MM.1S (cell line): Measurements from ENCODE around the gene STK32A.

Source experiments
- DNase-seq: peaks from one replicate; pipeline ENCODE4 v3.0.0-alpha.2; 2015
- H2AFZ ChIP-seq: fragments of 300-600 bp; sonication (generic); 2 replicates; pipeline ENCODE4 v1.6.0; 2016; ENCODE audit warnings: antibody characterized with exemption, low read length
- H3F3A ChIP-seq: fragments of 300-600 bp; sonication (generic); 2 replicates; pipeline ENCODE4 v1.6.1; 2016; ENCODE audit warnings: mild to moderate bottlenecking, antibody characterized with exemption, low read length, moderate library complexity, mixed read lengths; ENCODE audit not compliant: insufficient read depth
- H3K27ac ChIP-seq: fragments of 300-600 bp; sonication (generic); 2 replicates; pipeline ENCODE4 v1.5.1; 2016; ENCODE audit warnings: mild to moderate bottlenecking, low read length
- H3K27me3 ChIP-seq: fragments of 300-600 bp; sonication (generic); replicated peaks from 2 replicates; pipeline ENCODE4 v1.6.0; 2016; ENCODE audit warnings: low read length; ENCODE audit not compliant: insufficient read depth
- H3K36me3 ChIP-seq: fragments of 300-600 bp; sonication (generic); replicated peaks from 2 replicates; pipeline ENCODE4 v1.6.1; 2016; ENCODE audit warnings: mild to moderate bottlenecking, low read length, mixed read lengths; ENCODE audit not compliant: insufficient read depth
- H3K4me1 ChIP-seq: fragments of 300-600 bp; sonication (generic); 2 replicates; pipeline ENCODE4 v1.6.1; 2016; ENCODE audit warnings: low read length, mixed read lengths
- H3K4me2 ChIP-seq: fragments of 300-600 bp; sonication (generic); 2 replicates; pipeline ENCODE4 v1.6.0; 2016; ENCODE audit warnings: low read depth, low read length
- H3K4me3 ChIP-seq: fragments of 300-600 bp; sonication (generic); 2 replicates; pipeline ENCODE4 v1.5.1; 2016; ENCODE audit warnings: low read length, mixed read lengths
- H3K79me2 ChIP-seq: fragments of 300-600 bp; sonication (generic); 2 replicates; pipeline ENCODE4 v1.6.1; 2016; ENCODE audit warnings: mixed run types, low read length, mixed read lengths
- H3K9ac ChIP-seq: fragments of 300-600 bp; sonication (generic); 2 replicates; pipeline ENCODE4 v1.6.1; 2016; ENCODE audit warnings: low read length, mixed read lengths
- H3K9me2 ChIP-seq: fragments of 300-600 bp; sonication (generic); replicated peaks from 2 replicates; pipeline ENCODE4 v1.6.1; 2016; ENCODE audit warnings: mild to moderate bottlenecking, low read length, mixed read lengths; ENCODE audit not compliant: insufficient read depth
- H3K9me3 ChIP-seq: fragments of 300-600 bp; sonication (generic); replicated peaks from 2 replicates; pipeline ENCODE4 v1.6.1; 2016; ENCODE audit warnings: mild to moderate bottlenecking, low read length, mixed read lengths; ENCODE audit not compliant: insufficient read depth
- H4K20me1 ChIP-seq: fragments of 300-600 bp; sonication (generic); 2 replicates; pipeline ENCODE4 v1.6.1; 2016; ENCODE audit warnings: mild to moderate bottlenecking, low read length, moderate library complexity, mixed read lengths; ENCODE audit not compliant: insufficient read depth
- CTCF ChIP-seq: fragments of 300-600 bp; sonication (generic); IDR thresholded peaks from 2 replicates; pipeline ENCODE4 v1.5.1; 2016; ENCODE audit warnings: antibody characterized with exemption, low read length, mixed read lengths
- EZH2 ChIP-seq: fragments of 300-600 bp; sonication (generic); optimal IDR thresholded peaks from 2 replicates; pipeline ENCODE3; 2017; ENCODE audit warnings: low read depth, mild to moderate bottlenecking, antibody characterized with exemption, low read length, mixed read lengths
- EZH2phosphoT487 ChIP-seq: fragments of 300-600 bp; sonication (generic); IDR thresholded peaks from 2 replicates; pipeline ENCODE4 v1.6.1; 2018; ENCODE audit warnings: antibody characterized with exemption, low read length

The STK32A gene

DNA sequence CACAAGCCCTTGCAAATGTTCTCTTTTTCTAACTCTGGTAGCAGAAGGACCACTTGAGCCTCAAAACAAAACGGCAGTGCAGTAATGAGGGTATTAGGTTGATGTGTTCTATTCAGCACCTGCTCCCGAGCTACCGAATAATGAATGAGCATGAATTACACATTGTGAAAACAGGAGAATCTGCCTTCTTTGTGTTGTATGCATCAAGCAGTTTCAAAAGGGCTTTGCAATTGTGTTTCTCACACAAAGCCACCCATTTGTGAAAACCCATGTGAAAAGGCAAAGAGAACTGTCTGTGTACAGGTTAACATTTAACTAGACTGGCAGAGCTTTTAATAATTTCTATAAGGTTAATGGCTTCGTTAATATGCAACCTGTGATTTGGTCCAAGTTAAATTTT lies 97.8 kb downstream of the STK32A start:
- H3K27ac ChIP-seq: no peak overlapping the region
- H3K79me2 ChIP-seq: no peaks in the 10 kb centered on the region
- no peaks in the 10 kb centered on the region for H3K36me3 ChIP-seq
- no peaks in the 10 kb centered on the region for H3K9me3 ChIP-seq
- no peaks in the 10 kb centered on the region for H3K9me2 ChIP-seq
- H4K20me1 ChIP-seq: no peaks in the 10 kb centered on the region
- no peak overlapping the region for H2AFZ ChIP-seq
- H3K4me1 ChIP-seq: no peaks in the 10 kb centered on the region
- TF ChIP-seq CTCF: no peak
- TF ChIP-seq EZH2: no peak
- TF ChIP-seq EZH2phosphoT487: no peak
- no peaks in the 10 kb centered on the region for H3F3A ChIP-seq
- no peaks in the 10 kb centered on the region for H3K27me3 ChIP-seq
- no peak for DNase-seq
- H3K9ac ChIP-seq: no peak overlapping the region
- H3K4me2 ChIP-seq: no peak overlapping the region
- H3K4me3 ChIP-seq: no peak overlapping the region

DNA sequence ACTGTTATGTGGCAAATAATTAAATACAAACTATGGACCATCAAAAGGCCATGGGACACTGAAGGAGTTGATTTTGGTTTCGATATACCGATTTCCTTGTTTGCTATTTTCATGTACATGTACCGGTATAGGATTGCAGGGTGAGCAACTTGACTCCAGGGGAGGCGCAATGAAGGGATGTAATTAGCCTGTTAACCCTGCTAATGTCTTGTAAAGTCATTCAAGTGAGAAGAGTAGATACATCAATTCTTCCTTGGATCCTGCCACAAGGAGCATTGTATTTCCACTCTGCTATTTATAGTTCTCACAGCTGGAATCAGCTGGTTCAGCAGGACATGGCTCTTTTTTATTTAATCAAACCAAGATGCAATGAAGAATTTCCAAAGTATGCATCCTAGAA lies 102.0 kb downstream of the STK32A start:
- H3K4me2 ChIP-seq: no peak overlapping the region
- no peak for DNase-seq

DNA sequence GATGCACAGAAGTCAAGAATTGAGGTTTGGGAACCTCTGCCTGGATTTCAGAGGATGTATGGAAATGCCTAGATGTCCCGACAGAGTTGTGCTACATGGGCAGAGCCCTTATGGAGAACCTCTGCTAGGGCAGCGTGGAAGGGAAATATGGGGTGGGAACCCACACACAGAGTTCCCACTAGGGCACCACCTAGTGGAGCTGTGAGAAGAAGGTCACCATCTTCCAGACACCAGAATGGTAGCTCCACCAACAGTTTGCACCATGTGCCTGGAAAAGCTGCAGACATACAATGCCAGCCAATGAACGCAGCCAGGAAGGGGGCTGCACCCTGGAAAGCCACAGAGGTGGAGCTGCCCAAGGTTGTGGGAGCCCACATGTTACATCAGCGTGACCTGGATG lies 104.5 kb downstream of the STK32A start:
- H3K4me2 ChIP-seq: no peak overlapping the region
- no peaks in the 10 kb centered on the region for H3K4me1 ChIP-seq
- no peak overlapping the region for H3K4me3 ChIP-seq
- TF ChIP-seq EZH2phosphoT487 (no peak), EZH2 (no peak), CTCF (no peak)
- H3K9me2 ChIP-seq: no peaks in the 10 kb centered on the region
- no peaks in the 10 kb centered on the region for H3K36me3 ChIP-seq
- H4K20me1 ChIP-seq: no peaks in the 10 kb centered on the region
- no peaks in the 10 kb centered on the region for H3K79me2 ChIP-seq
- H3K27ac ChIP-seq: no peak overlapping the region
- no peak overlapping the region for H2AFZ ChIP-seq
- H3K9ac ChIP-seq: no peak overlapping the region
- H3K27me3 ChIP-seq: no peaks in the 10 kb centered on the region
- H3K9me3 ChIP-seq: no peaks in the 10 kb centered on the region
- no peak for DNase-seq
- H3F3A ChIP-seq: no peaks in the 10 kb centered on the region

More for the DNA sequence above, 102.0 kb downstream of the STK32A start:
- TF ChIP-seq EZH2phosphoT487: no peak
- no peak for TF ChIP-seq EZH2
- no peak for TF ChIP-seq CTCF
- Histone ChIP-seq H3K9ac (no peak overlapping the region), H3K4me1 (no peaks in the 10 kb centered on the region), H3K9me2 (no peaks in the 10 kb centered on the region), H3K79me2 (no peaks in the 10 kb centered on the region), H3K27ac (no peak overlapping the region), H4K20me1 (no peaks in the 10 kb centered on the region), H2AFZ (no peak overlapping the region), H3K27me3 (no peaks in the 10 kb centered on the region), H3K36me3 (no peaks in the 10 kb centered on the region), H3F3A (no peaks in the 10 kb centered on the region), H3K9me3 (no peaks in the 10 kb centered on the region), H3K4me3 (no peak overlapping the region)
